Gastroesophageal sphincter (tissue), 3 donors: Measurements from ENCODE around the gene SERPINE2.

ENCODE experiments used
- CTCF ChIP-seq, 4 experiments: fragments of 200-600 bp in 2 of 4; fragments of 450-650 bp in 2 of 4; sonication (generic) in 1 of 4; IDR thresholded peaks; one replicate each; pipeline ENCODE4 v1.5.1; 2017 to 2019; ENCODE audit warnings: antibody characterized with exemption in 4 of 4, mild to moderate bottlenecking in 2 of 4, moderate library complexity in 2 of 4
- POLR2A ChIP-seq, 2 donors: fragments of 450-650 bp; IDR thresholded peaks; one replicate each; pipeline ENCODE4 v1.6.1; 2017; ENCODE audit warnings: antibody characterized with exemption in 2 of 2, mild to moderate bottlenecking in 2 of 2, moderate library complexity in 1 of 2
- POLR2AphosphoS5 ChIP-seq: sonication (generic); formaldehyde crosslinking; IDR thresholded peaks from one replicate; pipeline ENCODE4 v1.6.1; 2017; ENCODE audit warnings: antibody characterized with exemption

DNA sequence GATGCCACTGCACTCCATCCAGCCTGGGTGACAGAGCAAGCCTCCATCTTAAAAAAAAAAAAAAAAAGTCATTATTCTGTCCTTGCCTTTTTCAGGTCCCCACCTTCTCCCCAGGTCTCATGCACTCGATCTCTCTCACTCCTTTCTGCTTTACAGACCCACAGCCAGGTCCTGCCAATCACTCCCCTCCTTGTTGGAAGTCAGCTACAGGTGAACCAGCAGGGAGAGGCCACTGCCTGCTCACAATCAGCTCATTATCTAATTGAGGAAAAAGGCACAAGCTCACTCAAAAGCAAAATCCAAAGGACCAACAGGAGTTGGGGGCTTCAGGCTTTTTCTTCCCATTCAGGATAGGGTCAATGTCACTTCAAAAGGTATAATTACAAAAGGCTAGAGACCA is 96.0 kb downstream of the SERPINE2 start:
- TF ChIP-seq CTCF (IDR thresholded peaks at IDR 0.05) (no peak), POLR2A (IDR thresholded peaks at IDR 0.05) (no peak), POLR2AphosphoS5 (no peak)
